NCI-H1436 (cell line): ENCODE data around the gene KCNQ1.

ENCODE experiments used
- DNase-seq: peaks from one replicate; lab custom pipeline; 2025; lab: John Stamatoyannopoulos, UW

KCNQ1 gene

GRCh38 chr11:2766166-2766565 lies 321.4 kb downstream of the KCNQ1 start:
- DNase-seq, result no peak

GRCh38 chr11:2767071-2767470 lies 322.3 kb downstream of the KCNQ1 start:
- DNase-seq, result no peak

- no peak for DNase-seq
Measured at GRCh38 chr11:2767801-2768200, 323.0 kb downstream of the KCNQ1 start.

GRCh38 chr11:2768471-2769408 lies 323.9 kb downstream of the KCNQ1 start:
- DNase-seq, result no peak

GRCh38 chr11:2769409-2770095 lies 324.7 kb downstream of the KCNQ1 start:
- no peak for DNase-seq

- no peak for DNase-seq
Measured at GRCh38 chr11:2770096-2770751, 325.4 kb downstream of the KCNQ1 start.

- no peak for DNase-seq
Measured at GRCh38 chr11:2770761-2771301, 326.0 kb downstream of the KCNQ1 start.

- DNase-seq, result peak; percentile 57
Measured at GRCh38 chr11:2771758-2772466, 327.1 kb downstream of the KCNQ1 start.

GRCh38 chr11:2772544-2773031 lies 327.8 kb downstream of the KCNQ1 start:
- DNase-seq, result no peak

GRCh38 chr11:2774173-2775082 lies 329.6 kb downstream of the KCNQ1 start:
- no peak for DNase-seq

GRCh38 chr11:2775083-2775625 lies 330.3 kb downstream of the KCNQ1 start:
- no peak for DNase-seq

- DNase-seq, result no peak
Measured at GRCh38 chr11:2775626-2776350, 331.0 kb downstream of the KCNQ1 start.

GRCh38 chr11:2776351-2777061 lies 331.7 kb downstream of the KCNQ1 start:
- DNase-seq, result no peak

- DNase-seq, result no peak
Measured at GRCh38 chr11:2777386-2777785, 332.6 kb downstream of the KCNQ1 start.

GRCh38 chr11:2777871-2778629 lies 333.2 kb downstream of the KCNQ1 start:
- DNase-seq, result peak; percentile 41

- no peak for DNase-seq
Measured at GRCh38 chr11:2778630-2779498, 334.1 kb downstream of the KCNQ1 start.

- DNase-seq, result no peak
Measured at GRCh38 chr11:2779499-2779980, 334.7 kb downstream of the KCNQ1 start.
